Tibial nerve (tissue), 4 donors: Measurements from ENCODE around the gene RSPH9.

ENCODE experiments used
- CTCF ChIP-seq, 5 experiments: fragments of 200-600 bp in 3 of 5; fragments of 450-650 bp in 2 of 5; sonication (generic) in 3 of 5; IDR thresholded peaks; one replicate each; pipeline ENCODE4 v1.5.1; 2016 to 2019; ENCODE audit warnings: antibody characterized with exemption in 5 of 5, mild to moderate bottlenecking in 3 of 5, moderate library complexity in 2 of 5
- EP300 ChIP-seq, 2 donors: sonication (generic); formaldehyde crosslinking; IDR thresholded peaks; one replicate each; pipeline ENCODE4 v1.6.1; 2017; ENCODE audit warnings: antibody characterized with exemption in 2 of 2, mild to moderate bottlenecking in 1 of 2
- POLR2A ChIP-seq, 2 donors: fragments of 450-650 bp; IDR thresholded peaks; one replicate each; pipeline ENCODE4 v1.6.1; 2017; ENCODE audit warnings: antibody characterized with exemption in 2 of 2, mild to moderate bottlenecking in 2 of 2, moderate library complexity in 2 of 2

DNA sequence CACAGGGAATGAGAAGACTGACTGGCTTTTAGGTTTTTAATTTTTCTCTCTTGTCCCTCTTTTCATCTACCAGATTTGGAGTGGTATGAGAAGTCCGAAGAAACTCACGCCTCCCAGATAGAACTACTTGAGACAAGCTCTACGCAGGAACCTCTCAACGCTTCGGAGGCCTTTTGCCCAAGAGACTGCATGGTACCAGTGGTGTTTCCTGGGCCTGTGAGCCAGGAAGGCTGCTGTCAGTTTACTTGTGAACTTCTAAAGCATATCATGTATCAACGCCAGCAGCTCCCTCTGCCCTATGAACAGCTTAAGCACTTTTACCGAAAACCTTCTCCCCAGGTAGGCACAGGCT lies 8.6 kb upstream of the RSPH9 start:
- TF ChIP-seq CTCF (IDR thresholded peaks at IDR 0.05): no peak
- TF ChIP-seq POLR2A (IDR thresholded peaks at IDR 0.05): no peak
- TF ChIP-seq EP300 (IDR thresholded peaks at IDR 0.05): no peak
